Lower leg skin (tissue), 4 donors: ENCODE measurements around the gene CTBP1. TPM values are rescaled to one million over a fixed set of nuclear protein-coding genes. Genes with fewer than 3 reads are reported as not detected.

ENCODE experiments used
- DNase-seq, 2 donors: peaks; one replicate each; pipeline ENCODE4 v3.0.0-alpha.2; 2019; ENCODE audit warnings: low spot score in 2 of 2
- H3K4me3 ChIP-seq: fragments of 200-600 bp; sonication (generic); 2 replicates; pipeline ENCODE4 v1.5.1; 2017; ENCODE audit warnings: mild to moderate bottlenecking, low read depth; ENCODE audit not compliant: poor library complexity, severe bottlenecking
- POLR2A ChIP-seq, 2 donors: fragments of 450-650 bp; IDR thresholded peaks; one replicate each; pipeline ENCODE4 v1.6.1; 2016 to 2017; ENCODE audit warnings: antibody characterized with exemption in 2 of 2, mild to moderate bottlenecking in 1 of 2, moderate library complexity in 1 of 2
- WGBS, 2 donors: methylation state at CpG; one replicate each; pipeline ENCODE4 v1.1.5; 2018; 5-methylcytosine and 5-hydroxymethylcytosine counted together
- intact Hi-C: fragments of 100-400 bp; cut with DNase I; formaldehyde crosslinking; loops from one replicate; pipeline ENCODE4 v1.15.0; 2023; ENCODE audit warnings: low total_unique reads
- total RNA-seq, 4 donors: library from RNA; depleted of rRNA; stranded (reverse); fragments of >200 nt; gene quantifications; one replicate each; pipeline ENCODE4 v1.1.0, GENCODE V29; 2016
- TF ChIP-seq, protein P1 (sequence below), 3 donors: fragments of 450-650 bp; IDR thresholded peaks; one replicate each; pipeline ENCODE4 v1.5.1; 2016; ENCODE audit warnings: antibody characterized with exemption in 3 of 3, mild to moderate bottlenecking in 3 of 3, moderate library complexity in 2 of 3

CTBP1 gene
- total RNA-seq, 4 donors from 2014 or later = 124 to 195 (median 148) TPM

DNA sequence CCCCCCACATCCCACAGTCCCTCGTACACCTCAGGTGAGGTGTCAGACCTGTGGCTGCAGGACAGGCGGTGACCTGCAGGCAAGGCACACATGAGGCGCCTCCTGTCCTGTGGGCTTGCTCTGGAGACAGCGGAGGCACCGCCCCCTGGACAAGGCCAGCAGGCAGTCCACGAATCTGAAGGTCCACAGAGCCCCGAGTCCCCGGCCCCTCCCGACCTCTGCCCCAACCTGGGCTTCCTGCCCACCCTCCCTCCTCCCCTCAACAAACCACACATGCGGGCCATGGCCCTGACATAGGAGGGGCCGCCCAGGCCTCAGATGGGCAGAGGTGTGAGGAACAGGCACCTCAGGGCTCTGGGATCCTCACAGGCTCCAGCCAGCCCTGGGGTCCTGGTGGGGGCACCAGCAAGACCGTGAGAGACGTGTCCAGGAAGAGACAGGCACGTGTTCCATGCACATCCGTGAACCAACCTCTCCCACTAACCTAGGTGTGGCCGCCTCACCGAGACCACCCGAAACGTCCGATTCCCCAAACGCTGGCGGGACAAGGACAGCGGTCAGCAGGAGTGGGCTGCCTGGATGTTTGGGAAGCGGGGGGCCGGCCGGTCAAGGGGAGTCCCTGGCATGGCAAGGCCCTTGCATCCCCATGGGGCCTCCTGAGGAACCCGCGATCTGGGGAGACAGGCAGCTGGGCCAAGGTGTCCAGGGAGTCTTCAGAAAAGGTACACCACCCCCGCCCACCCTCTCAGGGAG lies 25.8 kb downstream of the CTBP1 start:
- no peak for TF ChIP-seq POLR2A (IDR thresholded peaks at IDR 0.05)
- TF ChIP-seq, protein P1, sequence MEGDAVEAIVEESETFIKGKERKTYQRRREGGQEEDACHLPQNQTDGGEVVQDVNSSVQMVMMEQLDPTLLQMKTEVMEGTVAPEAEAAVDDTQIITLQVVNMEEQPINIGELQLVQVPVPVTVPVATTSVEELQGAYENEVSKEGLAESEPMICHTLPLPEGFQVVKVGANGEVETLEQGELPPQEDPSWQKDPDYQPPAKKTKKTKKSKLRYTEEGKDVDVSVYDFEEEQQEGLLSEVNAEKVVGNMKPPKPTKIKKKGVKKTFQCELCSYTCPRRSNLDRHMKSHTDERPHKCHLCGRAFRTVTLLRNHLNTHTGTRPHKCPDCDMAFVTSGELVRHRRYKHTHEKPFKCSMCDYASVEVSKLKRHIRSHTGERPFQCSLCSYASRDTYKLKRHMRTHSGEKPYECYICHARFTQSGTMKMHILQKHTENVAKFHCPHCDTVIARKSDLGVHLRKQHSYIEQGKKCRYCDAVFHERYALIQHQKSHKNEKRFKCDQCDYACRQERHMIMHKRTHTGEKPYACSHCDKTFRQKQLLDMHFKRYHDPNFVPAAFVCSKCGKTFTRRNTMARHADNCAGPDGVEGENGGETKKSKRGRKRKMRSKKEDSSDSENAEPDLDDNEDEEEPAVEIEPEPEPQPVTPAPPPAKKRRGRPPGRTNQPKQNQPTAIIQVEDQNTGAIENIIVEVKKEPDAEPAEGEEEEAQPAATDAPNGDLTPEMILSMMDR (IDR thresholded peaks at IDR 0.05) = no peak
- WGBS, 2 donors = 70 to 85% methylated on average over 20 to 25 of the region's 29 CpGs
- intact Hi-C loops = no loop called here
- H3K4me3 ChIP-seq = no peak overlapping the region
- no peak for DNase-seq

DNA sequence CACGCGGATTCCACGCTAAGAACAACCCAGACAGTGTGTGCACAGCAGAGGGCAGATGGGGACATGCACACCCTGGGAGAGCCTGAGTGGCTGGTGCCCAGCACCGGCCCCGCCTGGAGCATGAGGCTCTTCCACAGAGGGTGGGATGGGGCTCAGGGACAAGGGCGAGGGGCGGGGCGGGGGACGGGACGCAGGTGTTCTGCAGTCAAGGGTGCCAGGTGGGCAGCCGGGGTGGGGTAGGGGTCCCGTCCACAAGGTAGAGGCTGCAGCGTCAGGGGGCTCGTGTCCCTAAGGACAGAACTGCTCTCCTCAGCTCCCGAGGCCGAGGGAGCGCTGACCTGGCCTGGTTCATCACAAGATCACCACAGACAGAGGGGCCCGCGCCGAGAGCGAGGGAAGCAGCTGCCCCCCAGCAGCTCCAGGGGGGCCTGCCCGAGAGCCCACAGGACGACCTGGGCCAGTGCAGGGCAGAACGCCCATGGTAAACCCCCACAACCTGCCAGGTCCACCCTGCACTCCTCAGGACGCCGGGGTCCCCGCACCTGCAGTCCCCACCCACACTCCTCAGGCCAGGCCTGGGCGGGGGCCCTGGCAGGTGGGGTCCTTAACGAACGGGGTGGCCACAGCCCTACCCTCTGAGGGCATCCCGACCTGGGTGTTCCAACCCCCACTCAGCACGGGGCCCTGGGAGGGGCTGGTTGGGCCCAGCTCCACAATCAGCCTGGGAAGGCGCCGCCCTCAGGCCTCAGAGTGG lies 26.7 kb downstream of the CTBP1 start:
- intact Hi-C loops = no loop called here
- no peak overlapping the region for H3K4me3 ChIP-seq
- no peak for TF ChIP-seq POLR2A (IDR thresholded peaks at IDR 0.05)
- TF ChIP-seq, protein P1 (IDR thresholded peaks at IDR 0.05) = no peak
- 55 to 71% methylated on average over 16 to 28 of the region's 34 CpGs for WGBS, 2 donors
- no peak for DNase-seq

DNA sequence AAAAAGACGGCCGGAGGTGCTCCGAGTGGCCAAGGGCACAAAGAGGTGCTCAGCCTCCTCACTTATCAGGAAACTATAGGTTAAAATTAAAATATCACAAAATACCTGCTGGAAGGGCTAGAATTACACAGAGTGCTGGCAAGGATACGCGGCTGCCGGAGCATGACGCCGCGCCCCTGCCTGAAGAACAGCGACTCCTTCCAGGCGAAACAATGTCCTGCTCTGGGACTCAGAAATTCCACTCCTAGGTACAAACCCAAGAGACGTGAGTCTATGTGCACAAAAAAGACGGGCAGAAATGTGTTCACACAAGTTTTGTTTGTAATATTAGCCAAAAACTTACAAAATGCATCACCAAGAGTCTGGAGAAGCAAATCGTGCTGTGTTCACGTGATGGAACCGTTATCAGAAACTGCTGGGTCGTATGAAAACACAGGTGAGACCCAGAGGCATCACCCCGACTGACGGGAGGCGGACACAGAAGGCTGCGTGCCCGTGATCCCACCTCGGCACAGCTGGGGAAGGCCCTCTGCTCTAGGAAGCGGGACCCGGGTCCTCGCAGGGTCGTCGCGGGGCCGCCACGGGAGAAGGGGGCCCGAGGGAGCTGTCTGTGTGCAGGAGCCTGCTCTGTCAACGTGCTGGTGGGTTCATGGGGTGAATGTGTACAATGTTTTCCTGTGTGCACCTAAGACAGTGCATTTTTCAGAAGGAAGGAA lies 27.6 kb downstream of the CTBP1 start:
- intact Hi-C loops = no loop called here
- WGBS, 2 donors = 68 to 70% methylated on average over 33 of the region's 33 CpGs

DNA sequence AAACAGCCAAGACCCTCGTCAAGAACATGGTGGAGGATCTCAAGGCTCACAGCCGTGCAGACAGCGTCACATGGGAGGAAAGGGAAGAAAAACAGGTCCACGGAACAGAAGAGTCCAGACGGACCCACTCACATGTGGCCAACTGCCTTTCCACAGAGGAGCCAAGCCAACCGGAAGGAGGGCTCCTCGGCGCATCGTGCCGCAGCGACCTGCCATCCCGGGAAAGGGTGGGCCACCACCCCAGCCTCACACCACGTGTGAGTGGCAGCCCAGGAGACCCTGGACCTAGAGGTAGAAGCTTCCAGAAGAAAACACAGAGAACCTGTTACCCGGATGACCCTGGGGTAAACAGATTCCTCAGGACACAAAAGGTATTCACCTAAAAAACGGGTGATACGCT lies 28.4 kb downstream of the CTBP1 start:
- intact Hi-C loops = no loop called here
- 89% methylated on average over 16 of the region's 16 CpGs for WGBS, 2 donors

More for the DNA sequence above, 27.6 kb downstream of the CTBP1 start:
- TF ChIP-seq, protein P1 (IDR thresholded peaks at IDR 0.05) = no peak
- TF ChIP-seq POLR2A (IDR thresholded peaks at IDR 0.05) = no peak
- DNase-seq = no peak
- H3K4me3 ChIP-seq = no peak overlapping the region

DNA sequence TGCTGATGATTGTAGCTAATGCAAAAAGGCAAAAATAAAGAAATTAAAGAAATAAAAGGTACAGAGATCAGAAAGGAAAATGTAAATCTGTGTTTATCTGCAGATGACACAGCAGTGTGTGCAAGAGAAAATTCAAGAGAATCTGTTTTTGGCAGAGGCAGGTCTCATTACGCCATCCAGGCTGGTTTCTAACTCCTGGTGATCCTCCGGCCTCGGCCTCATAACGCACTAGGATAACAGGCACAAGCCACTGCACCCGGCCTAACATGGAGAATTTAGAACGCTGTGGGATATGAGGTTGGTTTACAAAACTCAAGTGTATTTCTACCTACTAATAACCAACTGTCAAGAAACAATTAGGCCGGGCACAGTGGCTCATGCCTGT lies 29.4 kb downstream of the CTBP1 start:
- H3K4me3 ChIP-seq = no peak overlapping the region
- no peak for TF ChIP-seq POLR2A (IDR thresholded peaks at IDR 0.05)
- TF ChIP-seq, protein P1 (IDR thresholded peaks at IDR 0.05) = no peak
- WGBS, 2 donors = 78 to 86% methylated on average over 7 of the region's 7 CpGs
- intact Hi-C loops = no loop called here
- DNase-seq = no peak

More for the DNA sequence above, 28.4 kb downstream of the CTBP1 start:
- no peak overlapping the region for H3K4me3 ChIP-seq
- TF ChIP-seq, protein P1 (IDR thresholded peaks at IDR 0.05) = no peak
- no peak for TF ChIP-seq POLR2A (IDR thresholded peaks at IDR 0.05)
- no peak for DNase-seq
